Ovary (tissue), 9 donors: ENCODE data around the gene BMP2K. TPM values are rescaled to one million over a fixed set of nuclear protein-coding genes. Genes with fewer than 3 reads are reported as not detected.
"Not testable (repeated sequence)": the region's sequence is repeated elsewhere in the genome, so short reads cannot be mapped to it uniquely, and the experiment has no call there.

Experiments used
- DNase-seq, 5 donors: peaks; one replicate each; pipeline ENCODE4 v3.0.0-alpha.2; 2019 to 2020
- H3K27ac ChIP-seq, 2 donors: fragments of 200-600 bp; one replicate each; pipeline versions ENCODE4 v1.5.1 to v1.8.0; 2019 to 2022
- H3K27me3 ChIP-seq: fragments of 200-600 bp; one replicate; pipeline ENCODE4 v1.8.0; 2022
- H3K36me3 ChIP-seq: fragments of 200-600 bp; sonication (generic); one replicate; pipeline ENCODE4 v1.5.1; 2019
- H3K4me1 ChIP-seq: one replicate; pipeline ENCODE4 v1.8.1; 2013; ENCODE audit warnings: mild to moderate bottlenecking, moderate library complexity; ENCODE audit not compliant: insufficient read depth
- H3K4me3 ChIP-seq: fragments of 200-600 bp; sonication (generic); one replicate; pipeline ENCODE4 v1.5.1; 2017
- H3K9me3 ChIP-seq, 2 donors: fragments of 200-600 bp in 1 of 2; sonication (generic) in 1 of 2; one replicate each; pipeline versions ENCODE4 v1.5.1 to v1.8.1; 2013 to 2019; ENCODE audit warnings: mild to moderate bottlenecking in 1 of 2, moderate library complexity in 1 of 2
- CTCF ChIP-seq, 3 donors: fragments of 450-650 bp in 2 of 3; fragments of 200-600 bp in 1 of 3; IDR thresholded peaks; one replicate each; pipeline versions ENCODE4 v1.5.1 to v1.8.0; 2016 to 2022; ENCODE audit warnings: antibody characterized with exemption in 3 of 3, mild to moderate bottlenecking in 1 of 3
- EP300 ChIP-seq: sonication (generic); formaldehyde crosslinking; IDR thresholded peaks from one replicate; pipeline ENCODE4 v1.6.1; 2017; ENCODE audit warnings: antibody characterized with exemption
- POLR2A ChIP-seq: fragments of 450-650 bp; IDR thresholded peaks from one replicate; pipeline ENCODE4 v1.6.1; 2017; ENCODE audit warnings: antibody characterized with exemption, mild to moderate bottlenecking, moderate library complexity
- WGBS, 3 donors: extraction: QIAGEN DNeasy Blood & Tissue Kit in 1 of 3; methylation state at CpG; one replicate each; pipeline versions ENCODE4 v1.1.5 to v1.1.7; 2013 to 2017; 5-methylcytosine and 5-hydroxymethylcytosine counted together
- intact Hi-C, 4 donors: fragments of 100-400 bp; cut with DNase I; formaldehyde crosslinking; loops; one replicate each; pipeline versions ENCODE4 v1.11.0 to v1.15.1; 2022 to 2023
- polyA plus RNA-seq, 2 donors: library from polyadenylated mRNA; stranded (reverse); fragments of 200-250 nt in 1 of 2; fragments of 350-450 nt in 1 of 2; fragmentation: Illumina TruSeq in 1 of 2; extraction: RNeasy Lipid Tissue Mini Kit (QIAGEN cat#74804) in 1 of 2; gene quantifications; one replicate each; pipeline ENCODE4 v1.2.3, GENCODE V29; 2013 to 2014
- total RNA-seq, 7 donors: library from RNA; depleted of rRNA in 2 of 7; stranded (reverse); fragments of >200 nt in 2 of 7; fragmentation: NEBNext Ultra II Directional in 3 of 7; extraction: Animal tissue kit (Norgen Biotek cat#: 25700) in 3 of 7; gene quantifications; one replicate each; pipeline versions ENCODE4 v1.1.0 to v1.2.4, GENCODE V29; 2016 to 2023
- donor health status: DM: no; HTN: no; CAD: no; lungs with moderate emphysema.
- donor health status: DM: no; HTN: no; CAD: no.
- donor health status: Bipolar disorder and iron deficiency.
- donor health status: DM: yes; HTN: yes; CAD: no.
- donor health status: DM: no; HTN: no; CAD: no.
- donor health status: DM: yes; HTN: yes; CAD: no.

BMP2K gene
- total and polyA plus RNA-seq, 9 donors = 4.8 to 57.3 (median 21.2) TPM

- Histone ChIP-seq H3K27me3 (no peaks in the 10 kb centered on the region), H3K4me1 (no peaks in the 10 kb centered on the region), H3K27ac (no peak overlapping the region), H3K36me3 (no peaks in the 10 kb centered on the region), H3K4me3 (no peak overlapping the region), H3K9me3 (no peaks in the 10 kb centered on the region)
- DNase-seq = no peak
- TF ChIP-seq EP300 = no peak
- TF ChIP-seq CTCF (IDR thresholded peaks at IDR 0.05) = no peak
- no peak for TF ChIP-seq POLR2A
- WGBS, 3 donors = 92 to 95% (median 93%) methylated on average over 4 of the region's 4 CpGs
- intact Hi-C loops = no loop called here
Observed at GRCh38 chr4:78818530-78819079, 42.5 kb downstream of the BMP2K start.

- Histone ChIP-seq H3K4me3 (no peak overlapping the region), H3K27me3 (no peaks in the 10 kb centered on the region), H3K36me3 (no peaks in the 10 kb centered on the region), H3K9me3 (no peaks in the 10 kb centered on the region), H3K4me1 (no peaks in the 10 kb centered on the region), H3K27ac (no peak overlapping the region)
- no peak for DNase-seq
- WGBS, 3 donors = 90 to 97% (median 95%) methylated on average over 1 of the region's 1 CpG
- TF ChIP-seq POLR2A = no peak
- no peak for TF ChIP-seq EP300
- no peak for TF ChIP-seq CTCF (IDR thresholded peaks at IDR 0.05)
- intact Hi-C loops = no loop called here
Observed at GRCh38 chr4:78824001-78824400, 47.9 kb downstream of the BMP2K start.

GRCh38 chr4:78827191-78827590, 51.0 kb downstream of the BMP2K start:
- no peak overlapping the region for H3K27ac ChIP-seq
- 94 to 97% (median 94%) methylated on average over 3 of the region's 3 CpGs for WGBS, 3 donors
- TF ChIP-seq POLR2A (no peak), EP300 (no peak), CTCF (IDR thresholded peaks at IDR 0.05) (no peak)
- DNase-seq = no peak
- intact Hi-C loops = no loop called here
- no peak overlapping the region for H3K4me3 ChIP-seq
- no peaks in the 10 kb centered on the region for H3K27me3 ChIP-seq
- no peaks in the 10 kb centered on the region for H3K9me3 ChIP-seq
- H3K36me3 ChIP-seq = no peaks in the 10 kb centered on the region
- H3K4me1 ChIP-seq = no peaks in the 10 kb centered on the region

GRCh38 chr4:78829296-78829695, 53.1 kb downstream of the BMP2K start:
- H3K9me3 ChIP-seq = no peaks in the 10 kb centered on the region
- H3K27ac ChIP-seq = no peak overlapping the region
- no peaks in the 10 kb centered on the region for H3K36me3 ChIP-seq
- intact Hi-C loops = no loop called here
- no peaks in the 10 kb centered on the region for H3K27me3 ChIP-seq
- H3K4me3 ChIP-seq = no peak overlapping the region
- DNase-seq = no peak
- H3K4me1 ChIP-seq = no peaks in the 10 kb centered on the region
- TF ChIP-seq POLR2A (no peak), CTCF (IDR thresholded peaks at IDR 0.05) (no peak), EP300 (no peak)

- H3K4me3 ChIP-seq, intact Hi-C loops, DNase-seq, H3K4me1 ChIP-seq, H3K36me3 ChIP-seq, H3K27ac ChIP-seq, H3K27me3 ChIP-seq, H3K9me3 ChIP-seq: not testable (repeated sequence)
- 93 to 96% (median 95%) methylated on average over 3 of the region's 3 CpGs for WGBS, 3 donors
Observed at GRCh38 chr4:78839676-78840075, 63.5 kb downstream of the BMP2K start.

- H3K27me3 ChIP-seq, H3K4me1 ChIP-seq, H3K4me3 ChIP-seq, intact Hi-C loops, H3K36me3 ChIP-seq, H3K27ac ChIP-seq, DNase-seq, H3K9me3 ChIP-seq: not testable (repeated sequence)
- WGBS, 3 donors = 85 to 89% (median 86%) methylated on average over 4 of the region's 4 CpGs
Observed at GRCh38 chr4:78840286-78840685, 64.1 kb downstream of the BMP2K start.
